ENCODE data around the gene LOXL4.

DNA sequence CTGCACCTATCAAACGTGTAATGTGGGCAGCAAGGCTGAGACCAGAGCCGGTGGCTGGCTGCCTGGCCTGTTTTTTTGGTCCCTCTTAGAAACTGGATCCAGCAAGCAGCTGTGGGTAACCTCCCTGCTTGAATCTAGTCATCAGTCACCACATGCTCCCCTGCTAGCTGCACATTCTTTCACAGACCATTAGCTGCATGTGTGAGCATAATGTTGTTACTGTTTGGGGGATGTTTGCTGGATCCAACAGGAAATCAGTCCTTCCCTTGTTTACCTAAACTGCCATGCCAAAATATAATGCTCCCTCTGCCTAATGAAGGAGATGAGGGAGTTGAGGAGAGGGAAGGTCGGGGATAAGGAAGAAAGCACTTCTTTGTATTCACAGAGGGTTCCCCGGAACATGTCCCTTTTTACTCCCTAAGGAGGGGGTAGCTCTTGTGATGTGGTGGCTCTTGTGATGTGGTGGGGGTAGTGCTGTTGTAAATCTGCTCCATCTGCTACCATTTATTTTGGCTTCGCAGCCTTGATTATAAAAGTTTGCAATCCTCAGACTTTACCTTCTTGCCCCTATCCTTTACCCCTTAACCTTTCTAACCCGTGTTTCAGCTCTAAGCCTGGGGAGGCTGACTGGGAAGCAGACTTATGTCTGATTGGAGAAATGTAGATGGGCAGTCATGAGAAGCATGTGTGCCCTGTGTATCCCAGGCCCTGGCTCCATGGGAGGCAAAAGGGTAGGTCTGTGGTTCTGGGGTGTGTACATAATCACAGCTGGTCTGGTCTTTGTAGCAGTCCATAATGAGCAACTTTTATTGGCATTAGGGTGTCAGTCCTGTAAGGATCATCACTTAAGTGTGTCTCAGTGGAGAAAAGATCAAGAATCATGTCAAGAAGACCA, 20.8 kb downstream of the LOXL4 start:
- TF ChIP-seq, protein P1, sequence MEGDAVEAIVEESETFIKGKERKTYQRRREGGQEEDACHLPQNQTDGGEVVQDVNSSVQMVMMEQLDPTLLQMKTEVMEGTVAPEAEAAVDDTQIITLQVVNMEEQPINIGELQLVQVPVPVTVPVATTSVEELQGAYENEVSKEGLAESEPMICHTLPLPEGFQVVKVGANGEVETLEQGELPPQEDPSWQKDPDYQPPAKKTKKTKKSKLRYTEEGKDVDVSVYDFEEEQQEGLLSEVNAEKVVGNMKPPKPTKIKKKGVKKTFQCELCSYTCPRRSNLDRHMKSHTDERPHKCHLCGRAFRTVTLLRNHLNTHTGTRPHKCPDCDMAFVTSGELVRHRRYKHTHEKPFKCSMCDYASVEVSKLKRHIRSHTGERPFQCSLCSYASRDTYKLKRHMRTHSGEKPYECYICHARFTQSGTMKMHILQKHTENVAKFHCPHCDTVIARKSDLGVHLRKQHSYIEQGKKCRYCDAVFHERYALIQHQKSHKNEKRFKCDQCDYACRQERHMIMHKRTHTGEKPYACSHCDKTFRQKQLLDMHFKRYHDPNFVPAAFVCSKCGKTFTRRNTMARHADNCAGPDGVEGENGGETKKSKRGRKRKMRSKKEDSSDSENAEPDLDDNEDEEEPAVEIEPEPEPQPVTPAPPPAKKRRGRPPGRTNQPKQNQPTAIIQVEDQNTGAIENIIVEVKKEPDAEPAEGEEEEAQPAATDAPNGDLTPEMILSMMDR (IDR thresholded peaks at IDR 0.05; ENCODE audit: insufficient read depth, low read length) = no peak
- no peak for TF ChIP-seq GABPA (IDR thresholded peaks at IDR 0.05; ENCODE audit: low read depth)
